GM18517 (cell line): ENCODE measurements around the gene ADCY9.

Experiments used
- ATAC-seq: cut with Tn5 transposase; IDR thresholded peaks from one replicate; pipeline ENCODE4 v1.9.1; 2021; ENCODE audit warnings: mild to moderate bottlenecking, moderate library complexity; ENCODE audit not compliant: unreplicated experiment

The ADCY9 gene

GRCh38 chr16:4006397-4006999 is 109.7 kb downstream of the ADCY9 start:
- no peak for ATAC-seq

GRCh38 chr16:4005731-4006130 is 110.5 kb downstream of the ADCY9 start:
- no peak for ATAC-seq

GRCh38 chr16:4005281-4005680 is 111.0 kb downstream of the ADCY9 start:
- no peak for ATAC-seq

DNA sequence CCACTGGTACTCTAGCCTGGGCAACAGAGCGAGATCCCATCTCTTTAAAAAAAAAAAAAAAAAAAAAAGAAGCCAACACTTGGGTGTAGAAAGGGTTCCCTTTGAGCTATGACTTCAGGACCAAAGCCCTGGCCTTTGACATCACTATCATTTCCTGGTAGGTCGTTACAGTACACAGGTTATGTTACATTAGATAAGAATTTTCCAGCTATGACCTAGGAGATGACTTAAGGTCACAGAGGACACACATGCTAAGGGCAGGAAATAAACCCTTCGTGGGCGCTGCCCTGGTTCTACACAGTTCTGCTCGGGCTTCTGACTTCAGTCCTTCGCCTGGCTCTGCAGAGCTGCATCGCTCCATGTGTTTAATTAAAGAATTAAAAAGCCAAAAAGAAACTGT is 112.0 kb downstream of the ADCY9 start:
- ATAC-seq = no peak

- ATAC-seq = no peak
Measured at GRCh38 chr16:4003576-4003975, 112.7 kb downstream of the ADCY9 start.

- ATAC-seq = no peak
Measured at GRCh38 chr16:4003166-4003565, 113.1 kb downstream of the ADCY9 start.

DNA sequence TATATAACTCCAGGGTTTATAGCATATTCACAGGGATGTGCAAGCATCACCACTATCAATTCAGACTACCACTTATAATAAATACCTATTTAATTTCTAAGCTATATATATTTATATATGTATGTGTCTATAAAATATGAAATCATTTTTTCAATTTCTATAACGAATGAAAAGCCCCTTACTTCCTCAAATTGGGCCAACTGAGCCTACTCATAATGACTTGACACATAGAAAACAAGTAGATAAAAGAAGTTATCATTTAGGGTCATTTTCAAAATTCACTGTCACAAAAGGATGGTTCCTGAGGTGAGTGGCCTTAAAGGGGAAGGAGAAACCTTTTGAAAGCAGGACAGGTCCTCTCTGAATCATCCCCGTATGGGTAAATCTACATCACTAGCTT is 114.1 kb downstream of the ADCY9 start:
- no peak for ATAC-seq

DNA sequence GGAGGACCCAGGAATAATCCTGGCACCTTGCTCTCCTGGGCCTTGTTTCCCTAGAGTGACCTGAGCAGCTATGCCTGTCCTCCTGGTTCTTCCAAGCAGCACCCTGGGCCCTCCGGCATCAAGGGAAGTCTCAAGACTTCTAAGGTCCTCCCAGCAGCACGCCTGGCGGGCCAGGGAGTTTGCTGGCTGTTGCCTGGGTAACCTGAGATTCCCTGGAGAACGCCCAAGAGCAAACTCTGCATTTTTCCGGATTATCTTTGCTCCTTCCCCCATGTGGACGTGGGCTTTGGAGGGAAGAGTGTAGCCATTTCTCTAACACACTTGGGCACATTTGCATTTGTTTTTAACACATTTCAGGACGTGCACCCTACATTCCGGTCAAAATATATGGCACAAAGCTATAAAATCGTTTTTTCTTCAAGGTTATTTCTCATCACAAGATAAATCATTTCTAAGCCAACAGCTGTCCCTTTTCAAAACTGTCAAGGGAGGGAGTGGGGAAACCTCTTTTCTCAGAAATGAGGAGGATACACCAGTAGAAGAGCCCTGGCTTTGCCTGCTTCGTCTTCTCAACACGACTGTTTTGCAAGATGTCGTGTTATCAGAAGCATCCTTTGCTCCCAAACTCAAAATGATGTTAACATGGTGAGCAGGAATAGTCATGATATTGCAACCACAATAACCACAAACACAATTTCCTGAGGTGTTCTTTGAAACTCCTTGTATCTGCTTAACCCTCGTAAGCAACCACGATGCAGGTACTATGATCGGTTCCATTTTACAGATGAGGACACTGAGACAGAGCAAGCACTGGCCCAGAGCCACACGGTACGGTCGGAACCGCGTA is 116.5 kb downstream of the ADCY9 start:
- ATAC-seq = no peak

- no peak for ATAC-seq
Measured at GRCh38 chr16:3998793-3999478, 117.3 kb downstream of the ADCY9 start.

GRCh38 chr16:3997231-3997841 is 118.9 kb downstream of the ADCY9 start:
- ATAC-seq = no peak

DNA sequence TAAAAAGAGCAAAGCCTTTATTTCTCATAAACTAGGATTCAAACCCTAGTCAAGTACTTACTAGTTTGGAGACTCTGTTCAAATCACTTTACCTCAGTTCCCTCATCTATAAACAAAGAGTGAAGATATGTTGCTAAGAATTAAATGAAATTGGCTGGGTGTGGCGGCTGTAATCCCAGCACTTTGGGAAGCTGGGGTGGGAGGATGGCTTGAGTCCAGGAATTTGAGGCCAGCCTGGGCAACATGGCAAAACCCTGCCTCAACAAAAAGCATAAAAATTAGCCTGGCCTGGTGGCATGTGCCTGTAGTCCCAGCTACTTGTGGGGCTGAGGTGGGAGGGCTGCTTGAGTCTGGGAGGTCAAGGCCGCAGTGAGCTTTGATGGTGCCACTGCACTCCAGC is 121.2 kb downstream of the ADCY9 start:
- no peak for ATAC-seq

DNA sequence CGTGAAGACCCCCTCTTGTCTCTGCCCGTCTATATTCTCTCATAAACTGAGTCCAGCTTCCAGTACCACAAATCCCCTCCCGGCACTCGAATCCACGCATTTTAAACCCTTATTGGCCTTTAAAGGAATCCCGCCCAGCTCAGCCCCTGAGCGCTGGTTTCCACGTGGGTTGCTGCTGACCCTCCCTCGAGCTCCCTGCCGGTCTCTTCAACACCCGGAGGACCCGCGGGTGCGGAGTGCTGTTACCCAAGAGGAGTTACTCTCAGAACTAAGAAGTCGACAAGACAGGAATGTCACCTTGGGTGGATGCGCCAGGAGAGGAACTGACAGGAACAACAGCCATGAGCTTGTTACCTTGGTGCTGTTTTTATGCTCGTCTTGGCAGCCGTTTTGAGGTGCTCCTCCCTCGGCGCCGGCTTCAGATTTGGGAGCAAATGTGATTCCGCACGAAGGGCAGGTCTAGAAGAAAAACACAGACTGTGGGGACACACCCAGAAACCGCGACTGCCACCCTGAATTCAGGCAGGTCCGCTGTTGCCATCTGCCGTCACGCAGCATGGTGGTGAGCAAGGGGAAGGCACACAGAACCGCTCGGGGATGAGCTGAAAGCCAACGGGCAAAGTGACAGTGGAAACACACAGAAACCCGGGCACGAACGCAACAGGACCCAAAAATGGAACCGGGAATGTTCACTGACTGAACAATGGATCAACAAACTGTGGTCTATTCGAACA is 123.0 kb downstream of the ADCY9 start:
- ATAC-seq = no peak

- ATAC-seq = no peak
Measured at GRCh38 chr16:3992297-3993051, 123.8 kb downstream of the ADCY9 start.

GRCh38 chr16:3988824-3989223 is 127.4 kb downstream of the ADCY9 start:
- ATAC-seq = no peak

DNA sequence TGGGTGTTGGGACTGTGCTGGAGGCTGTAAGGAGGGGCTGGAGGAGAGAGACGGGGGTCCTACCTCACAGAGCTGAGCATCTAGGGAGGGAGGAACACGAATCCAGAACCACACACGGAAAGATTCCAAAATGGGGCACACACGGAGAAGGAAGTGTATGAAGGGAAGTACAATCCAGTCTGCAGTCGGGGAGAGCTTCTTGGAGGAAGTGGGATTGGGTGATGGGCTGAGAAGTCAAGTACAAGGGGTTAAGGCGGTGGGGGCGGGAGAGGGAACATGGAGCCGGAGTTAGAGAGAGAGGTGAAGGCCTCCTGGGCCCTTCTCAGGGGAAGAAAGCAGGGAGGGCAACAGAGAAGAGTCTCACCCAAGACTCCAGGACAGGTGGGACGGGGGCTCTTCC is 128.2 kb downstream of the ADCY9 start:
- no peak for ATAC-seq

GRCh38 chr16:3987231-3987630 is 129.0 kb downstream of the ADCY9 start:
- ATAC-seq = no peak

DNA sequence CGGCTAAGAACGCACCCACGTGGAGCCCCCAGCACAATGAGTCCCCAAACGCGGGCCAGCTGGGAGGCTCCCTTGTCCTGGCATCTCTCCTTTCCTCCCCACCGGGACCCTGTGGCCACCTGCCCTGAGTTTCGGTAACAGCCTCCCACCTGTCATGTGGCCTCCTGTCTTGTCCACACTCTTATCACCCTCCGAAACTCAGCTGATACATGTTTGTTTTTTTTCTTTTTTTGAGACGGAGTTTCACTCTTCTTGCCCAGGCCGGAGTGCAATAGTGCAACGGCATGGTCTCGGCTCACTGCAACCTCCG is 130.1 kb downstream of the ADCY9 start:
- ATAC-seq = no peak

DNA sequence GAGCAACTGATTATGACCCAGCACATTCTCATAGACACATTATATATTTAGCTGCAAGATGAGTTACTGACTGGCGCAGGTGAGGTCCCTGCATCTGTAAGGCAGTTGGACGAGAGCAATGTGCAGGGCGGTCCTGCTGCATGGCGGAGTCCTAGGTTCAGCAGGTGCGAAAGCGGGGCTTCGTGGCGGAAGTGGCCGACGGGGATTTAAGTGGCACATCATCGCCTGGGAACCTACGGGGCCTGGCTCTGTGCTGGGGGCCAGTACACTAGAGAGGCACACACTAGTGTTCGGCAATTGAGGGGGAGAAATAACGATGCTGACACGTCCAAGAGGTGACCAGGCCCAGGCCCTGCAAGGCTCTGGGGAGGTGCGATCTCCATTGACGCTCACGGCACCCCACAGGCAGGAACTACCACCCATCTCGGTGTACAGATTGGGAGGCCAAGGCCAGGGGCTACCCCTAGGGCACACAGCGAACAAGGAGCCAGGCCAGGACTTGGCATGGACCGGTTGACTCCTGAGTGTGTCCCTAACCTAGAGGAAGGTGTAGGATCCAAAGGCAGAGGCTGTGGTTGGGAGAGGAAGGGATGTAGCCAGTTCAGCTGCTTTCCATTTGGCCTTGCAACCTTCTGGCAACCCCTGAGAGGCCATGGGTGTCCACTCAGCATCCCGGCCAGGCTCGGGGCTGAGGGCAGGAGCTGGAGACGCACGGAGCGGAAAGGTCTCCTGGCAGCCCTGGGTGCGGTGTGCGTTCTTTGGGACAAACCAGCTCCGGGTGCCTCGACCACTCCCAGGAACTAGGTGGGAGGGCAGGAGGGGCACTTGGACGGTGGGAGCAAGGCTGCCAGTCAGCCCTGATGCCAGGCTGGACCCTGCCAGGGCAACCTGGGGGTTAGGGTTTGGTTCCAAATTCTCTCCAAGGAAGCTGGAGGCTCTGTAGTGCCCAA is 131.9 kb downstream of the ADCY9 start:
- no peak for ATAC-seq

- no peak for ATAC-seq
Measured at GRCh38 chr16:3983081-3983520, 133.1 kb downstream of the ADCY9 start.
